OCI-LY3 (cell line): ENCODE measurements around the gene RPS6KA2.

Experiments used
- CTCF ChIP-seq: fragments of 200-600, 300-600 bp; sonication (generic); IDR thresholded peaks from 2 replicates; pipeline ENCODE4 v1.5.1; 2014; ENCODE audit warnings: antibody characterized with exemption, low read length, low read depth
- EZH2phosphoT487 ChIP-seq: fragments of 200-600 bp; shearing (Covaris generic); IDR thresholded peaks from 2 replicates; pipeline ENCODE4 v1.6.1; 2018; ENCODE audit warnings: antibody characterized with exemption, mixed run types, low read depth

- no peak for TF ChIP-seq CTCF
- no peak for TF ChIP-seq EZH2phosphoT487
Observed at GRCh38 chr6:166474721-166475565, 152.1 kb downstream of the RPS6KA2 start.
